Mesothelial cell of epicardium (in vitro differentiated cells): ENCODE results near the gene HCK. TPM values are rescaled to one million over a fixed set of nuclear protein-coding genes. Genes with fewer than 3 reads are reported as not detected.

Experiments
- DNase-seq, 2 experiments: peaks; one replicate each; pipeline ENCODE4 v3.0.0; 2021; ENCODE audit warnings: low spot score in 2 of 2; ENCODE audit not compliant: unreplicated experiment in 2 of 2
- H3K27ac Mint-ChIP-seq: 2 replicates; pipeline ENCODE4 v1.8.0; 2021; ENCODE audit warnings: mixed read lengths
- H3K27me3 Mint-ChIP-seq: 2 replicates; pipeline ENCODE4 v1.8.0; 2021; ENCODE audit warnings: low read depth, mixed read lengths
- H3K36me3 Mint-ChIP-seq: 2 replicates; pipeline ENCODE4 v1.8.0; 2021; ENCODE audit warnings: mixed read lengths
- H3K4me1 Mint-ChIP-seq: 2 replicates; pipeline ENCODE4 v1.8.0; 2021; ENCODE audit warnings: mixed read lengths
- H3K4me3 Mint-ChIP-seq: 2 replicates; pipeline ENCODE4 v1.8.0; 2021; ENCODE audit warnings: mild to moderate bottlenecking, moderate library complexity, mixed read lengths
- H3K9me3 Mint-ChIP-seq: 2 replicates; pipeline ENCODE4 v1.8.0; 2021; ENCODE audit warnings: mixed read lengths
- CTCF ChIP-seq: fragments of 200-600 bp; sonication (generic); IDR thresholded peaks from one replicate; pipeline ENCODE4 v1.5.0; 2021; ENCODE audit warnings: antibody characterized with exemption; ENCODE audit not compliant: unreplicated experiment
- total RNA-seq: library from RNA; stranded (reverse); gene quantifications from 3 replicates; pipeline ENCODE4 v1.2.1, GENCODE V29; 2021

HCK gene
- total RNA-seq, 1 donor from 2014 or later: not detected

GRCh38 chr20:32088759-32089158 is 36.7 kb downstream of the HCK start:
- Mint-ChIP-seq H3K27me3 (peaks cover 29% of the 10 kb centered on the region), H3K9me3 (no peaks in the 10 kb centered on the region), H3K36me3 (no peaks in the 10 kb centered on the region), H3K27ac (no peak overlapping the region), H3K4me1 (no peaks in the 10 kb centered on the region), H3K4me3 (no peak overlapping the region)
- no peak for DNase-seq
- TF ChIP-seq CTCF: no peak

GRCh38 chr20:32089637-32090362 is 37.8 kb downstream of the HCK start:
- Mint-ChIP-seq H3K27me3 (peaks cover 30% of the 10 kb centered on the region), H3K4me3 (no peak overlapping the region), H3K27ac (no peak overlapping the region), H3K36me3 (no peaks in the 10 kb centered on the region), H3K4me1 (no peaks in the 10 kb centered on the region), H3K9me3 (no peaks in the 10 kb centered on the region)
- no peak for DNase-seq
- TF ChIP-seq CTCF: no peak

GRCh38 chr20:32091888-32092346 is 39.9 kb downstream of the HCK start:
- peak; percentile 61 to 88 for DNase-seq
- H3K9me3 Mint-ChIP-seq: no peaks in the 10 kb centered on the region
- H3K27me3 Mint-ChIP-seq: peaks cover 29% of the 10 kb centered on the region
- TF ChIP-seq CTCF: peak; percentile 92
- H3K4me3 Mint-ChIP-seq: no peak overlapping the region
- H3K4me1 Mint-ChIP-seq: no peaks in the 10 kb centered on the region
- H3K27ac Mint-ChIP-seq: no peak overlapping the region
- H3K36me3 Mint-ChIP-seq: no peaks in the 10 kb centered on the region

GRCh38 chr20:32098786-32099185 is 46.7 kb downstream of the HCK start:
- Mint-ChIP-seq H3K4me3 (no peak overlapping the region), H3K9me3 (no peaks in the 10 kb centered on the region), H3K36me3 (no peaks in the 10 kb centered on the region), H3K27ac (no peak overlapping the region), H3K27me3 (peaks cover 58% of the 10 kb centered on the region), H3K4me1 (no peaks in the 10 kb centered on the region)
- no peak for TF ChIP-seq CTCF
- no peak for DNase-seq

GRCh38 chr20:32108814-32109391 is 56.9 kb downstream of the HCK start:
- Mint-ChIP-seq H3K4me1 (peaks cover 15% of the 10 kb centered on the region), H3K27me3 (peaks cover 16% of the 10 kb centered on the region), H3K9me3 (no peaks in the 10 kb centered on the region), H3K4me3 (peak overlapping the region; percentile 98), H3K27ac (no peak overlapping the region), H3K36me3 (no peaks in the 10 kb centered on the region)
- TF ChIP-seq CTCF: no peak
- no peak for DNase-seq
